Stimulated activated CD4-positive, alpha-beta T cell treated with anti-CD3 and anti-CD28 coated beads, Interleukin-1b, Interleukin-23, amount 100 ng/mL, for 1 hour (primary cell): Measurements from ENCODE around the gene TBL1XR1.

ENCODE experiments used
- DNase-seq, 2 donors: peaks; one replicate each; pipeline ENCODE4 v3.0.0-alpha.2; 2020; ENCODE audit warnings: low read depth in 2 of 2

TBL1XR1 gene

DNA sequence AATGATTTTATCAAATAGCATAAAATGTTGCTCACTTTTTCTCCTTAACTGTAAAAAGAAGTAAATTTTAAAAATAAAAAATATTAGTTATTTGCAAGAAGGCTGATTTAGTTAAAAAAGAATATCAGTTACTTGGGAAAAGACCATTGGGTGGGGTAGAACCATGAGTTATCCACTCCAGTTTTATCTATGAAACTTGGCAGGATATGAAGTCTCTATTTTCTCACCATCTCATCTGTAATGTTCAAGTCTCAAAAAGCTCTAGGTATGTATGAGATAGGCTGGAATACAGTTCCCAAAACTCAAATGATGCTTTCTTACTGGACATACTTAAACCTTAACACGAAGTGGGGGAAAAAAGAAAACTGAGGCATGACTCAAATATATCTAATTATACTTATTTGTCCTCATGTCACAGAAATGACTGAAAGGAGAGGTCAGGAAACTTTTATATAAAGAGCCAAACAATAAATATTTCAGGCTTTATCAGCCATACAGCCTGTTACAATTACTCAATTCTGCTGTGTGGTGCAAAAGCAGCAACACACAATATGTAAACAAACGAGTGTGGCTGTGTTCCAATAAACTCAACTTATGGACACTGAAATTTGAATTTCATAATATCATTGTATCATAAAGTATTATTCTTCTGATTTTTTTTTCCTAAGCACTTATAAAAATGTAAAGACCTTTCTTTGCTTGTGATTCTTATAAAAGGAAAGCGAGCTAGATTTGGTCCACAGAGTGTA lies 131.8 kb downstream of the TBL1XR1 start:
- DNase-seq = no peak

DNA sequence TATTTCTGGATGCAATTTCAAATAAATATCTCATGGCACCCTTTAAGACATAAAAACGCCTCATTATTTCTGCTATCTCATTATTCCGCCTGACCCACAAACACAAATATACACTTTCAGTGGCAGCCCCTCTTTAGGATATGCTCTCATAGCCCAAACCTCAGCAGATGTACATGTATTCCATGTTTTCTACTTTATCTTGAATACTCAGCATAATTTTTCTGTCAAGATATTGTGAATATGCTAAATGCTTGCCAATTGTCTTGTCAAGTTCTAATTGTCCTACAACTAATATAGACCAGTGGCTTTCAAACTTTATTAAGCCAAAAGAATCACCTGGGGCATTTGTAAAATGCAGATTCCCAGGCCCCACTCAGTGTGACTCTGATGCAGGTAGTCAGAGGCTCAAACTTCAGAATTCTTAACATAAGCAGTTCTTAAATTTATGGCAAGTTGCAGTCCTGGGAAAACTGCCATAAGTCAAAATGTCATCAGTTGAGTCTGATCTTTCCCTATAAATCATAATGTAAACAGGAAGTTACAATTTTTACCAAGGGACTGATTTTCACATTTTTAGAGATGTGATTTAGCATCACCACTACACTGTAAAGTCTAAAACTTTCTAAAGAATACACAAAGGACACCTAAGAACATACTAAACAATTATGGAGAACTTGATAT lies 135.1 kb downstream of the TBL1XR1 start:
- DNase-seq = no peak

DNA sequence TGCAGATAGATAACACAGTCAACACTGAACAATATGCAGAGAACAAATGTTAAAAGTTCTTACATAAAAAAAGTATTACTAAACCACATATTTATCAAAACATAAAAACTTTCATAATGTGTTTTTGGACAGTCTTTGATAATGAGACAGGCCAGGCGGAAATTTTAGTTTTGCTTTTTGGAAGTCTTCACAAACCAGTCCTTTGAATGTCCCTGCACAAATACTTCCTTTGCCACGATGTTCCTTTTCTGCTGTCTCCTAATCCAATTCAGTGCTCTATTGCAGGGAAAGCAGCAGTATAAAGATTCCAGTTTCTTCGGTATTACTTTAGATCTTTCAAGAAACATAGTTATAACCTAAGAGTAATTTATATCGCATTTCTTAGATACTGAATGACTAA lies 135.9 kb downstream of the TBL1XR1 start:
- no peak for DNase-seq

DNA sequence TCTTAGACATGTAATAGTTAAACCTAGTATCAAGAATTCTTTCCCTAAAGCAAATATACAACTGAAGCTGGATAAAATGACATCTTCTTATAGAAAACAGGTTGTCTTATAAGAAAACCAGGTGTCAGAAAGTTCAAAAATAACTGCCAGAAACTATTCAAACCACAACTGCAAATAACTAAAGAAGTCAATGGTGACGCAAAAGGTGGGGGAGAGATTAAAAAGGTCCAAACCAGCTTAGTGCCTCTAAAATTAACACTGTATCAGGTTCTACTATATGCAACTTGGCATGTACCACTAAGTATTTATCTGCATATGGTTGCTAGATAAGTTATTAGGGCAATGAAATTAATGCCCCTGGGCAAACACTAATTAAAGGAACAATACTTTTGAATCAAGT lies 136.8 kb downstream of the TBL1XR1 start:
- no peak for DNase-seq

DNA sequence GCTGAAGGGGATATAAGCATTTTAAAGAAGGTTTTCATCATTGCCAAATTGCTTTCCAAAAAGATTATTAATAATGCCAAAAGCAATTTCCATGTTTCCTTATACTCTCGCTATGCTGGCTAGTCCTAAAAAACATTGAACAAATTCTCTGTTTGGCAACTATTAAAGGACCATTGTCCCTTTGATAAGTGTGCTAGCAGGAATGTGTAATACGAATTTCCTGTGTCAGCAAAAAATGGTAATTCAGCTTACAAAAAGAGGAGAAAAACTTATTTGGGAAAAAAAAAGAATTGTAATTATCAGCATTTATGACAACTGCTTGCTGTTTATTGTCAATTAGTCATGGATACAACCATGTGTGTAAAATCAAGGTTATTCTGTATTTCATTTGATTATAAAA lies 138.6 kb downstream of the TBL1XR1 start:
- DNase-seq = no peak

DNA sequence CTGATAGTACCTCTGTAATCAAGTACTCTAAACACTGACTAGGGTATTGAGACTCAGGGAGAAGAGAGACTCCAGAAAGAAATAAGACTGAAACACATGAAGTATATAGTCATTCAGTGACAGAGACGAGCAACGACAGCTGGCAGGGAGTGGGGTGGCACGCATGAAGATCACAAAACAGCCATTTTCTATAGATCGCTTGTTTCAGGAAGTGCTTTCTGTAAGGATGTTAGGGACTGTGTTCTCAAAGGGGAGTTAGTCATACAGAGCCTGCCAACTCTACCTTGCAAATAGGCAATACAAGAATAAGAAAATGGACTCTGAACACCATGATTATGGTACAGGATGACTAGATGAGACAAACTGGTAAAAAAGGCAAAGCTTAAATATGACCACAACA lies 139.5 kb downstream of the TBL1XR1 start:
- DNase-seq = no peak

DNA sequence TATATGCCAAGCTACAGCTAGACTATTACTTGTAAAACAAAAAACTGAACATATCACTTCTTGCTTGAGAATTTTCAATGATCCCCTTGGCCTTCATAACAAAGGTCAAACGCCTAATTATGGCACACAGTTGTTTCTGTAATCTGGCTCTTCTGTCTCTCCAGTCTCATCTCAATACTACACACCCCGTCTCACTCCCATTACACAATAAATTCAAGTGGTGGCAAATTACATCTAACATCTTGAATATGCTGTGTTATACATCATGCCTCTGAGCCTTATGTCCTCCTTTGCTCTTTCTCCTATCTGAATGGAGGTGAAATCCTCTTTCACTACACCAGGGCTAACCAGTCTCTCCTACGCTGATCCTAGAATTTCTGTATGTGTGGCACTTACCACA lies 140.4 kb downstream of the TBL1XR1 start:
- no peak for DNase-seq

DNA sequence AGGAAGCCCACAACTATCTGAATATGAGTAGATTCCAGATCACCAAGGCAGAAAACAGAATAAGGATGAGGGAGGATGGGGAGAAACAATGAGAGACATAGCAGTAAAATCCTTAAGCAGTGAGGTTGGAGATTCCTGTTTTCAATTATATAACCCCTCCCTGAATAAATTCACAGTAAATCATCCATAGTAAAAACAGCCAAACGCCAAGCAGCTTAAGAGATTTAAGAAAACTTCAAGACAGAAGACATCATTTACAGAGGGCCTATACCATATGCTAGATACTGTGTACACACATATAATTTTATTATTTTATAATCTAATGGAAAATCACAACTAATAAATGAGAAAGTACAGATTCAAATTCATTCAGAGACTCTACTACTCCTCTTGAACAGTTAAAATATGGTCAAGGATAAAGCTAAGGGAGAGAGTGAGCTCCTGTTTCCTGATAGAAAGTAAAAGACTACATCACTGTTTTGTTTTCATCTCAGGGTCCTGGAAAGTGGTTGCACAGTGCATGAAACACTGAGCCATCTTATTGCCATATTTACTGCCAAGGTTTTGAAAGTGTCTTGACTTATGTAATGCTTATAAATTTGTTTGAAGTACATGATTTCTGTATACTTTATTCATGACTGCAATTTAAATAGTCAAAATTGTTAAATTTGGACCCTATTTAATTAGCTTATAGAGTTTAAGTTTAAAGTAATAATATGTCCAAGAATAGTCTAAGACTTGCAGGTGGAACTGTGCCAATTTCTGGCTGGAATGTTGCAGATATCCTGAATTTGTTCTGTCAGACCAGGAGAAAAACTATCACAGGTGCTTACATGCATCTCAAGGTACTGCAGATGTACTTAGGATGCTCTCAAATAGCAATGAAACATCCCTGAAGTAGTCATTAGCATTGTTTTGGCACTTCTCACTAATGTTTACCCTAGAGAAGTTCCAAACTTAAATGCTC lies 141.4 kb downstream of the TBL1XR1 start:
- DNase-seq = no peak

DNA sequence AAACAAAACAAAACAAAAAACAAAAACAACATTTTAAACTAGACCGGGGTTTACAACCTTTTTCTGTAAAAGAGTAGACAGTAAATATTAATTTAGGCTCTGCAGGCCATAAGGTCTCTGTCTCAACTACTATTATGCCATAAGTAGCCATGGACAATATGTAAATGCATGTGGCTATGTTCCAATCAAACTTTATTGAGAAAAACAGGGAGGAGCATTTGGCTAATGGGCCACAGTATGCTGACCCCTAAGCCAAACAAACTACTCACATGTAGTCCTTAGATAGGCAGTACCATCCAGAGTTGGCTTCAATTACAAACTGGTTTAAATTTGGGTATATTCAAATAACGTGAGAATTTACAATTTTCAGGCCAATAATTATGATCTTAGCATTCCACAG lies 144.2 kb downstream of the TBL1XR1 start:
- DNase-seq = no peak

DNA sequence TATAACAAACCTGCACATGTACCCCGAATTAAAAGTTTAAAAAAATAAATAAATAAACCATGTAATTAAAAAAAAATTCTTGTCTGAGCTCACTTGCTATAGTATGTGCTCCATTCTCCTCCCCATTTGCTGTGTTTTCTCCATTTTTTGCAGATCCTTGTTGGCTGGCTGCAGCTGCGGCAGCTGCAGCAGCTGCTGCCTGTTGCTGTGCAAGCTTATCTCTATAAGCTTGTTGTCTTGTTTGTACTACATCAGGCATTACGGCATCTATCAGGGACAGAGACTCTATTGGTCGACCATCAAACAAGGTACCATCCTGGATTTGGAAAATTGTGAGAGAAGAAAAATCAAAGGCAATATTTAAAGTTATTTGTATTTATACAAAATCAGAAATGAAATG lies 145.9 kb downstream of the TBL1XR1 start:
- no peak for DNase-seq

DNA sequence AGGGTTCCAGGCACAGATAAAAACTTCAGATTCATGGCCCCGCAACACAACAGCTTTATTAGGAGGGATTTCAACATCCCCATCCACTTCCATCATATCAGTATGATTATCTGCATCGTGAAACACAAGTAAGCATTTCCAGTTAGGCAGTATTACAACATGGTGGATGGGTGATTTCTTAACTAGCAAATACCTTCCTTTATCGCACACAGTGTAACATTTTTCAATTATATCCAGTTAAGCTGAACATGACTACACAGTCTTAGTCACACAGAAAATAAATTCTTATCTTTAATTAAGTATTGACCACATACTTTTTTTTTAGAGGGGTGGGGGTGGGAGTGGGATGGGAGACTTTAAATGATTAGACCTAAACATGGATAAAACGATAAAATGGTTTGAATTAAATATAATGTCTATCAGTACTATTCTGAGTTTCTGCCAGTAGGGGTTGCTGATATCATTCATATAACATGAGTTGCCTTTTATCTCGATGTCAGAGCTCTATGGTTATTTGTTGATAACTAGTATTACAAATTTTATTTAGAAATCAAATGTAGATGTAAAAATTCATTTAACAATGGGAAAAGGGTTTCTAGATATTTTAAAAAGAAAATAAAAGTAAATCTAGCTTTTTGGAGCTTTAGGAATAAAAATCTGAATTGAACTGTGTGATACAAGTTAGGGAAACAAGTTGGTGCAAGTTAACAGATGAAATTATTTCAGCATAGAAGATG lies 146.6 kb downstream of the TBL1XR1 start:
- DNase-seq = no peak

DNA sequence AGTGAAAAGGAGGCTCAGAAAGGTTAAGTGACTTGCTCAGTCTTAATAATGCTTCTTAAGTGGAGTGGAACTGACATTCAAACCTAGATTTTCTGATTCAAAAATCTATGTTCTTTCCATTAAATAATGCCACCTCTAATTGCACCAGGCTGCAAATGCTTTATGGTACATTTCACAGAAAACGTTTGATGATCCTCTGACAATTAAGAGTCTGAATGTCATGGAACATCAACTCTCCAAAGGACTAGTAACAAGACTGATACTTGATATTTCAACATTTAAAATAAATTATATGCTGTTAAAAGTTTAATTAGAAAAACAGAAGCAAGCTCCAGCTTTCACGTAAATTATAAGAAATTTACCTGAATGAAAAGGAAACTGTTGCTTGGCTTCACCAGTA lies 151.5 kb downstream of the TBL1XR1 start:
- DNase-seq = no peak

DNA sequence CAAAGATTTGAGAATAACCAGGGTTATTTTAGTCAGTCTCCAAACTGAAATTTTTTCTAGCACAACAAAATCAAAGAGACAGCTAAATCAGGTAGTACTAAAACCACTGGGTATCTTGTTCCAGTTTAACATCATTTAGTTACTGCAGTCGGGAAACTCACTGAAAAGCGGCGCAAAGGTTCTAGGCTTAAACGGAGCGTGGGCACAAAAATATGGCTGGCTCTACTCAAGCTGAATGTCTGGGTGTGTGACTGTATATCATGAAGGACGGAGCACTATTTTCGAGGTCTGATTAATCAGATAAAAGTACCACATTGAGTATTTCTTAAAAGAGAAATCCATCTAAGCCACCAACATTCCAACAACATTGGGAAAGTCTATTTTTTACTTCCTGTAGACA lies 152.1 kb downstream of the TBL1XR1 start:
- no peak for DNase-seq

DNA sequence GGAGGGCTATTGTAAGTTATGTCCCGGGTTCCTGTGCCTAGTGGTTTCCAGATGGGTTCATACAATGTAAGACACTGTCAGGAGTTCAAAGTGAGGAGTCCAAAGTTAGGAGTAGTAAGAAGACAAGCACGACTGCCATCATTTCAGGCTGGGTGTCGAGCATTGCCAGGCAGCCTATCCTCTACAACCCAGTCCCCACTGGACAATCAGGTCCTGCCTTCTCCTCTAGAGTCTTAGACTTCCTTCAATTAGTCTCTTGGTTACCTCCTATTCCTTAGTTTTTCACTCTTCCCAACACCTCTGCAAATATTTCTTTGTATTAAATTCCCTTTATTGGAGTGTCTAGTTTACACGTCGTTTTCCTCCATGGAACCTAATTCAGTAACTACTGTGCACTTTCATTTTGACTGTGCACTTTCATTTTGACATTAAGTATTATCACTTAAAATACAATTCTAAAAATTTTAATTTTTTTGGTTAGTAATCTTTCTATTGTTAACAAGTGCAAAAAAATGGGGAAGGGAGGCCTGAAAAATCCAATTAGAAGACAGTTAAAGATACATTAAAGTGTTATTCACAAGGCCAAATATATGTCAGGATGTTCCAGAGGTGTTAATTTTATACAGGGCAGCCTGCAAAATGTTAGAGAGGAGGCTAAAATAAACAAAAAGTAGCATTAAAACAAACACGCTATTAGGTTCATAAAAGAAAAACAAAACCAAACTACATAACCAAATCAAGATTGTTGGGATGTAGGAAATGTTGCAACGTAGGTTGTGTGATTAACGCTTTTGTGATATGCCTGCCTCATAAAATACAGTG lies 155.3 kb downstream of the TBL1XR1 start:
- no peak for DNase-seq

DNA sequence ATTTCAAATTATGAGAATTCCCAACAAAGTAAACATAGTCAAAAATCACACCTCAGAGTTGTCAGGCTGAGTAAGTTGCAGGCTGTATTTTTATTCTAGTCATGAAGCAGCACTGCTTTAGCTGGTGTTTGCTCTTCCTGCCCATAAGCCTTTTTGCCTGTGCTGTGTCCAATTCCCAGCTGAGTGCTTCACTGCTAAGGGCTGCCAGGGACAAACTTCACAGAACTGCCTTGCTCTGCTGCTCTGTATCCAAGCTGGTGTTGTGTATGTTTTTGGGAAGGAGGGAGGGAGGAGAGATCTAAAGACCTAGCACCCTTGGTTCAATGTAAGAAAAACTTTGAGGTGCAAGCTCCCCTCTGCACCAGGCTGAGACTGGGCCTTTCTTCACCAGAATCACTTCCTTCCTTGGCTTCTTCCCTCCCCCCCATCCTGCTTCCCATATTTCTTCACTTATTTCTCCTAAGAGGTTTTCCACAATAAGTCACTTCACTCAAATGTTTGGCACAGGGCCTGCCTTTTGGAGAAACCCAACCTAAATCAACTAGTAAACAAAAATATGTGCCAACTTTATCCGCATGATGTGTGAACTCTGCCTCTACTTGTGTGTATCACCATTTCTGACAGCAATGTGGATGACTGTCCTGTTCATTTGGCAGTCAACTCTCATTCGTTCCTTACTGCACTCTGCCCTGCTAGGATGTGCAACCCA lies 156.1 kb downstream of the TBL1XR1 start:
- DNase-seq = no peak

DNA sequence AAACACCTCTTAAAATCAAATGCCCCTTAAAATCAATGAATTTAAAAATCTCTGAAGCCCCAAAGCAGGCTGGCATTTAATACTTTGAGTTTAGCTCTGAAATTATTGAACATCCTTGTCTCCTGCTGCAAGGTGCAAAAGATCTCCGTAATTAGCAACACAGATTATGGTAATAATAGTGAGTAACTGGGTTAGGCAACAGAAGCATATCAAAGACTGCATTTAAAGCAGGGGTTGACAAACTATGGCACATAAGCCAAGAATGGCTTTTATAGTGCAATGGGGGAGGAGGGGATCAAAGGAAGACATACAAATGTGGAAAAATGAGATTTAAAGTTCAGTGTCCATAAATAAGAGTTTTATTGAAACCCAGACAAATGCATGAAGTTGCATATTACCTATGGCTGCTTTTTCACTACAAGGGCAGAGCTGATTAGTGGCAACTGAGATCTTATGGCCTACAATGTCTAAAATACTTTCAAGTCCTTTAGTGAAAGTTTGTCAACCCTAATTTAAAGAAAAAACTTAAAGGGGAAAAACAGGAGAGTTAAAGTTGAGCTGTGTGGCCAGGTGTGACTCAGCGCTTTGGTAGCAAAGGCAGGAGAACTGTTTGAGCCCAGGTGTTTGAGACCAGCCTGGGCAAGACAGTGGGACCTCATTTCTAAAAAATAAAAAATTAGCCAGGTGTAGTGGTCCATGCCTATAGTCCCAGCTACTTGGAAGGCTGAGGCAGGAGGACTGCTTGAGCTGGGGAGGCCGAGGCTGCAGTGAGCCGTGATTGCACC lies 157.6 kb downstream of the TBL1XR1 start:
- DNase-seq = no peak

DNA sequence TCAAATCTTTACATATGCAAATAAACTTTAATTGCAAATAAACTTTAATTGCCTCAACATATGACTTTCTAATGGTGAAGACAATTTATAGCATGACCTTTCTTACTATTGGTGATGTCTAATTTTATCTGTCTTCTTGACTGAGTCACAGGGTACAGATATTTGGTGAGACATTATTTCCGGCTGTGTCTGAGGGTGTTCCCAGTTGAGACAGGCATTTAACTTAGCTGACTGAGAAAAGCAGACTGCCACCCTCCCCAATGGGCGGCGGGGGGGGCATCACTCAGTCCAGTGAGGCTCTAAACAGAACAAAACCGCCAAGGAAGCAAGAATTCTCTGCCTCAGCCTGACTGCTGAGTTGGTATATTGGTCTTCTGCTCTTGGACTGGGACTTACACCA lies 160.0 kb downstream of the TBL1XR1 start:
- no peak for DNase-seq

DNA sequence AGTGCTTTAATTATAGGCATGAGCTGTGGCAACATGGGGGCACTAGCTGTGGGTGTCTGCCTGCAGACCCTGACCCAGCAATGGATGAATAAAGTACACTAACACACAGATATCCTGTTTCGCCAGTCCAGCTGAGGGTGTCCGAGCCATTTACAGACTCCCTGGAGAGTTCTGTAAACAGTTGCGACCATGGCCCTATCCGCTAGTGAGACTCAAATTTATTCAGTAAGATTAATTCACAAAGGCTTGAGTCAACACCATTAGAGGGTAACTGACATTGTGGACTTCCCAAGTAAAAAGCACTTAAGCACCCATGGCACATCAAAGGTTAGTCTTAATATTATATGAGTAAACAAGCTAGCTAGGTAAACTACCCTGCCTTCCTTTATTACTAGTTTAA lies 161.6 kb downstream of the TBL1XR1 start:
- DNase-seq = no peak

DNA sequence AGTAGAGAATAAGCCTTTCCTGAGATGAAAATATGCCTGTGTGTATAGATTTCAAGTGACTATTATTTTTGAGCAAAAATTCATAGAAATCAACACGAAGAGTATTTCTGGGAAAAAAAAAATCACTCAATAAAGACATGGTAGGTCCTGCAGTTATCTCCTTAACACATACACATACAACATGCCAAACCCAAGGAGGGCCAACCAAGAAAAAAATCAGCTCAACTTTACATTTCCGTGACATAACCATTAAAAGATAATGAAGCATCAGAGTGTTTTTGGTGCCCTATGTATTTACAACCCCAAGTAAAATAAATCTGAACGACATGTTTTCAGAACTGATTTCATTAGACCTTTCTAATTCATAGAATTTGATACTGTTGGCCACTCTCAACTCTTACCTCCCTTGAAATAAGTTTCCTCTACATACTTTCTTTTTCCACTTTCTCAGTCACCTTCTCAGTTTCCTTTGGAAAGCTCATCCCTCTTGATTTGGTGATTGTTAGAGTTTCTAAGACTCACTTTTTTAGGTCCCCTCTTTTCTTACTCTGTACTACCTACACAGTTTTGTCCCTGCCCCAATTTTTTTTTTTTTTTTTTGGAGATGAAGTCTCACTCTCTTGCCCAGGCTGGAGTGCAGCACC lies 162.3 kb downstream of the TBL1XR1 start:
- DNase-seq = no peak
